K562 (cell line): Measurements from ENCODE around the gene HRG. TPM values are rescaled to one million over a fixed set of nuclear protein-coding genes. Genes with fewer than 3 reads are reported as not detected.

ENCODE experiments used
- ATAC-seq: fragments of 200-7000 bp; cut with Tn5 transposase; 3 replicates; pipeline ENCODE4 v1.9.1; 2020; ENCODE audit warnings: moderate library complexity
- BruUV-seq: library from RNA; stranded (reverse); fragments of 400-500 nt; replicated peaks from 2 replicates; lab custom pipeline; 2021; lab: Mats Ljungman, UMichigan
- CTCF ChIA-PET: fragments of 300-600 bp; formaldehyde crosslinking; extraction: SDS; loops from one replicate; lab custom pipeline; 2021; ENCODE audit warnings: low intra/inter-chr PET ratio; lab: Yijun Ruan, JAX
- POLR2A ChIA-PET: fragments of 300-600, 350-650 bp; sonication (Branson Sonifier 250); formaldehyde crosslinking; extraction: SDS; loops from one replicate; lab custom pipeline; 2021; ENCODE audit warnings: antibody characterized with exemption, inconsistent platforms; lab: Yijun Ruan, JAX
- DNase-seq, 4 experiments: peaks; one replicate each; pipeline versions ENCODE4 v3.0.0 to v3.0.0-alpha.2; 2011 to 2018; ENCODE audit warnings: low spot score in 3 of 4, mixed read lengths in 3 of 4; ENCODE audit errors: extremely low read depth in 1 of 4
- FAIRE-seq: peaks from 2 replicates; lab custom pipeline; 2011; peaks lifted over from hg19 to GRCh38; lab: Jason Lieb, UNC
- H2AFZ ChIP-seq: 2 replicates; pipeline ENCODE4 v1.6.0; 2011; ENCODE audit warnings: low read depth, low read length, control low read depth, inconsistent platforms
- H3K27ac ChIP-seq: fragments of 200-600 bp; 3 replicates; pipeline ENCODE4 v1.8.0; 2011; ENCODE audit warnings: low read depth, mild to moderate bottlenecking, control low read depth, inconsistent platforms, low read length, moderate library complexity, mixed read lengths; ENCODE audit errors: extremely low read depth
- H3K27me3 ChIP-seq, 2 experiments: fragments of 300-600 bp in 1 of 2; 2 replicates in 1 of 2; 3 replicates in 1 of 2; pipeline versions ENCODE4 v1.6.0 to v1.8.0; 2011; ENCODE audit warnings: inconsistent platforms in 2 of 2, low read length in 2 of 2, mild to moderate bottlenecking in 1 of 2, mixed read lengths in 1 of 2, moderate library complexity in 1 of 2; ENCODE audit not compliant: control insufficient read depth in 2 of 2, insufficient read depth in 2 of 2
- H3K36me3 ChIP-seq: fragments of 300-600 bp; 3 replicates; pipeline ENCODE4 v1.8.0; 2011; ENCODE audit warnings: mild to moderate bottlenecking, low read length, inconsistent platforms; ENCODE audit not compliant: control insufficient read depth, insufficient read depth
- H3K4me1 ChIP-seq, 2 experiments: fragments of 200-600 bp in 1 of 2; replicated peaks in 1 of 2; 2 replicates in 1 of 2; 3 replicates in 1 of 2; pipeline versions ENCODE4 v1.5.1 to v1.8.0; 2011; ENCODE audit warnings: inconsistent platforms in 2 of 2, low read length in 2 of 2, mild to moderate bottlenecking in 1 of 2, mixed read lengths in 1 of 2, moderate library complexity in 1 of 2; ENCODE audit not compliant: control insufficient read depth in 2 of 2, insufficient read depth in 2 of 2
- H3K4me2 ChIP-seq: 2 replicates; pipeline ENCODE4 v1.6.1; 2011; ENCODE audit warnings: low read length, control low read depth, inconsistent platforms, mixed read lengths; ENCODE audit not compliant: insufficient read depth
- H3K4me3 ChIP-seq: fragments of 200-600 bp; sonication (generic), shearing (Covaris generic); 2 replicates; pipeline ENCODE4 v1.5.1; 2016; ENCODE audit warnings: control low read depth, inconsistent platforms
- H3K79me2 ChIP-seq: fragments of 200-600 bp; 3 replicates; pipeline ENCODE4 v1.8.0; 2011; ENCODE audit warnings: low read length, inconsistent platforms; ENCODE audit not compliant: control insufficient read depth, insufficient read depth
- H3K9ac ChIP-seq, 2 experiments: 2 replicates each; pipeline versions ENCODE4 v1.6.0 to v1.6.1; 2011; ENCODE audit warnings: low read depth in 2 of 2, low read length in 2 of 2, control low read depth in 1 of 2, inconsistent platforms in 1 of 2, mild to moderate bottlenecking in 1 of 2, mixed read lengths in 1 of 2; ENCODE audit not compliant: insufficient read depth in 1 of 2
- H3K9me1 ChIP-seq: one replicate; pipeline ENCODE4 v1.6.0; 2011; ENCODE audit warnings: inconsistent platforms, mild to moderate bottlenecking, low read length, moderate library complexity; ENCODE audit not compliant: control insufficient read depth, insufficient read depth
- H3K9me3 ChIP-seq: replicated peaks from 2 replicates; pipeline ENCODE4 v1.5.1; 2011; ENCODE audit warnings: low read depth, low read length, inconsistent platforms; ENCODE audit not compliant: control insufficient read depth, insufficient read depth
- H4K20me1 ChIP-seq: replicated peaks from 2 replicates; pipeline ENCODE4 v1.6.1; 2011; ENCODE audit warnings: low read length, inconsistent platforms, mixed read lengths; ENCODE audit not compliant: control insufficient read depth, insufficient read depth
- CREB3L1 ChIP-seq: fragments of 450-650 bp; IDR thresholded peaks from 2 replicates; pipeline ENCODE4 v1.6.1; 2014; ENCODE audit warnings: low read depth, mild to moderate bottlenecking, moderate library complexity, borderline replicate concordance
- HNRNPUL1 ChIP-seq: fragments of 200-400 bp; formaldehyde crosslinking; IDR thresholded peaks from 2 replicates; pipeline ENCODE4 v1.6.1; 2017; ENCODE audit warnings: low read length
- KDM5B ChIP-seq: fragments of 200-600 bp; sonication (generic); IDR thresholded peaks from 2 replicates; pipeline ENCODE4 v1.6.1; 2012; ENCODE audit warnings: low read depth, mild to moderate bottlenecking, moderate library complexity, low read length, control low read depth, inconsistent platforms; ENCODE audit not compliant: insufficient replicate concordance
- PHB2 ChIP-seq: fragments of 450-650 bp; IDR thresholded peaks from 2 replicates; pipeline ENCODE4 v1.6.1; 2017; ENCODE audit warnings: low read depth
- POLR2AphosphoS2 ChIP-seq: IDR thresholded peaks from 2 replicates; pipeline ENCODE4 v1.6.1; 2012; ENCODE audit warnings: low read length, improper control_type of control experiment
- RFX1 ChIP-seq: fragments of 450-650 bp; IDR thresholded peaks from 2 replicates; pipeline ENCODE4 v1.6.1; 2016; ENCODE audit warnings: mild to moderate bottlenecking, moderate library complexity
- TCF7L2 ChIP-seq: fragments of 150-350 bp; IDR thresholded peaks from 2 replicates; pipeline ENCODE4 v1.6.1; 2016; ENCODE audit warnings: low read depth, mild to moderate bottlenecking, low read length, moderate library complexity
- TFAP4 ChIP-seq: sonication (generic); formaldehyde crosslinking; IDR thresholded peaks from 2 replicates; pipeline ENCODE4 v1.8.0; 2022; ENCODE audit warnings: missing genetic modification reagents, mild to moderate bottlenecking, moderate library complexity, borderline replicate concordance
- U2AF2 ChIP-seq: fragments of 200-400 bp; formaldehyde crosslinking; optimal IDR thresholded peaks from 2 replicates; pipeline ENCODE3; 2017; ENCODE audit warnings: low read depth, mild to moderate bottlenecking, low read length
- XRCC3 ChIP-seq: fragments of 450-650 bp; IDR thresholded peaks from 2 replicates; pipeline ENCODE4 v1.6.1; 2017; ENCODE audit warnings: mild to moderate bottlenecking, moderate library complexity
- ZFP36 ChIP-seq: fragments of 150-350 bp; IDR thresholded peaks from 2 replicates; pipeline ENCODE4 v1.6.1; 2018; ENCODE audit warnings: low read length, low read depth; ENCODE audit not compliant: partially characterized antibody
- ZNF224 ChIP-seq: sonication (generic); formaldehyde crosslinking; IDR thresholded peaks from 2 replicates; pipeline ENCODE4 v1.8.0; 2022; ENCODE audit warnings: mild to moderate bottlenecking, missing genetic modification reagents
- ZNF263 ChIP-seq: sonication (generic); formaldehyde crosslinking; IDR thresholded peaks from 2 replicates; pipeline ENCODE4 v1.8.0; 2022; ENCODE audit warnings: mild to moderate bottlenecking, missing genetic modification reagents, borderline replicate concordance
- ZNF589 ChIP-seq: fragments of 200-800 bp; sonication (Bioruptor generic); IDR thresholded peaks from 2 replicates; pipeline ENCODE4 v1.6.1; 2016; ENCODE audit warnings: low read depth, missing genetic modification characterization, missing compliant biosample characterization
- WGBS: fragments of 100-300 bp; shearing (Covaris generic); methylation state at CpG from one replicate; pipeline ENCODE4 v1.1.6; 2016; ENCODE audit warnings: low coverage, mixed read lengths; ENCODE audit not compliant: insufficient coverage; ENCODE audit errors: missing lambda C conversion rate; 5-methylcytosine and 5-hydroxymethylcytosine counted together
- in situ Hi-C: fragments of 300-500 bp; cut with MboI; formaldehyde crosslinking; loops from 4 replicates; pipeline ENCODE4 v1.15.0; 2018; ENCODE audit warnings: inconsistent platforms, mixed read lengths
- intact Hi-C: fragments of 100-400 bp; cut with micrococcal nuclease; formaldehyde crosslinking; loops from 2 replicates; pipeline ENCODE4 v1.14.2; 2022
- polyA plus RNA-seq, 8 experiments: library from polyadenylated mRNA; depleted of rRNA in 4 of 8; stranded (reverse) in 5 of 8; unstranded in 3 of 8; fragments of >200 nt; fragmentation: Nextera tagmentation in 2 of 8; fragmentation: Illumina TruSeq in 1 of 8; extraction: Ambion mirVana in 2 of 8; extraction: Trizol in 1 of 8; gene quantifications; 2 replicates each; pipeline versions ENCODE4 v1.2.1 to v1.2.3, GENCODE V29; 2011 to 2014; ENCODE audit warnings: inconsistent platforms in 1 of 8, missing spikeins in 1 of 8
- total RNA-seq, 7 experiments: library from RNA; depleted of rRNA in 6 of 7; stranded (reverse); fragments of >200 nt in 6 of 7; fragmentation: Illumina TruSeq in 2 of 7; extraction: Trizol in 2 of 7; gene quantifications; 2 replicates each; pipeline versions ENCODE4 v1.2.1 to v1.2.3, GENCODE V29; 2011 to 2021; ENCODE audit warnings: low replicate concordance in 1 of 7

HRG gene
- total and polyA plus RNA-seq, 9 of the 15 experiments (the other 6 are each of a cell fraction or from before 2014, with no cell fraction given): not detected

- TF ChIP-seq ZFP36 (no peak), U2AF2 (no peak), TCF7L2 (no peak), ZNF263 (CRISPR knock-in tag) (no peak), HNRNPUL1 (no peak)
These were observed 27.6 kb upstream of the HRG start (continued) for GRCh38 chr3:186638259-186638658.

- H3K27me3 ChIP-seq: peaks cover 6 to 37% of the 10 kb centered on the region in 2 experiments; a peak in 3 of 5 replicates
- H3K9me3 ChIP-seq: no peaks in the 10 kb centered on the region
- no peaks in the 10 kb centered on the region for H4K20me1 ChIP-seq
- 0% methylated on average over 1 of the region's 1 CpG for WGBS
- no peak within 1 kb of the TSS for H3K4me2 ChIP-seq
- H3K4me1 ChIP-seq: peaks cover 0 to 7% of the 10 kb centered on the region in 2 experiments; a peak in 2 of 5 replicates
- BruUV-seq: no TSS peak
- CTCF ChIA-PET: no interaction called here
- H3K79me2 ChIP-seq: no peaks in the 10 kb centered on the region
- no peak within 1 kb of the TSS for H3K27ac ChIP-seq
- in situ Hi-C loops (no loop called here), intact Hi-C loops (no loop called here)
- FAIRE-seq (no peak), ATAC-seq (no peak), DNase-seq (no peak)
- H3K36me3 ChIP-seq: no peaks in the 10 kb centered on the region
- no peaks in the 10 kb centered on the region for H3K9me1 ChIP-seq
- H2AFZ ChIP-seq: no peak within 1 kb of the TSS
- H3K4me3 ChIP-seq: no peak within 1 kb of the TSS
- POLR2A ChIA-PET: no interaction called here
- H3K9ac ChIP-seq: no peak within 1 kb of the TSS
- TF ChIP-seq ZNF589 (CRISPR knock-in tag): no peak
- no peak for TF ChIP-seq ZNF224 (CRISPR knock-in tag)
- no peak for TF ChIP-seq KDM5B
- no peak for TF ChIP-seq CREB3L1
- no peak for TF ChIP-seq POLR2AphosphoS2
- no peak for TF ChIP-seq XRCC3
- TF ChIP-seq PHB2: no peak
- TF ChIP-seq TFAP4 (CRISPR knock-in tag): no peak
- TF ChIP-seq RFX1: no peak
These were observed 25.9 kb upstream of the HRG start, which contains the start of gene FETUB for GRCh38 chr3:186639778-186640472. FETUB (plus strand) TSS chr3:186640399; CDS start chr3:186640461, 62 bp downstream.
